Vagina (tissue), 2 donors: ENCODE data around the gene FAM9A. TPM values are rescaled to one million over a fixed set of nuclear protein-coding genes. Genes with fewer than 3 reads are reported as not detected.
A peak's percentile ranks its signal among the peaks of the same experiment; 100 is the strongest.

Experiments
- DNase-seq, 2 donors: peaks; one replicate each; pipeline ENCODE4 v3.0.0-alpha.2; 2017; ENCODE audit errors: extremely low spot score in 2 of 2
- H3K27ac ChIP-seq: fragments of 200-600 bp; sonication (generic); one replicate; pipeline ENCODE4 v1.5.1; 2019
- H3K27me3 ChIP-seq: fragments of 200-600 bp; sonication (generic); one replicate; pipeline ENCODE4 v1.5.1; 2019
- H3K36me3 ChIP-seq, 2 donors: fragments of 200-600 bp; sonication (generic); one replicate each; pipeline ENCODE4 v1.5.1; 2017 to 2019
- H3K4me1 ChIP-seq: fragments of 200-600 bp; sonication (generic); one replicate; pipeline ENCODE4 v1.5.1; 2019
- H3K4me3 ChIP-seq, 2 donors: fragments of 200-600 bp; sonication (generic); 1 replicate in 1 of 2; 2 replicates in 1 of 2; pipeline ENCODE4 v1.5.1; 2016 to 2019
- H3K9me3 ChIP-seq: fragments of 200-600 bp; sonication (generic); one replicate; pipeline ENCODE4 v1.5.1; 2019
- CTCF ChIP-seq, 3 experiments: fragments of 450-650 bp in 2 of 3; fragments of 200-600 bp in 1 of 3; sonication (generic) in 1 of 3; IDR thresholded peaks; one replicate each; pipeline ENCODE4 v1.5.1; 2017 to 2019; ENCODE audit warnings: antibody characterized with exemption in 3 of 3, mild to moderate bottlenecking in 2 of 3, moderate library complexity in 2 of 3
- POLR2A ChIP-seq, 2 donors: fragments of 450-650 bp; IDR thresholded peaks; one replicate each; pipeline ENCODE4 v1.6.1; 2017; ENCODE audit warnings: antibody characterized with exemption in 2 of 2, mild to moderate bottlenecking in 2 of 2, moderate library complexity in 2 of 2
- POLR2AphosphoS5 ChIP-seq, 2 donors: sonication (generic); formaldehyde crosslinking; IDR thresholded peaks; one replicate each; pipeline ENCODE4 v1.9.0; 2017; ENCODE audit warnings: antibody characterized with exemption in 2 of 2, mild to moderate bottlenecking in 2 of 2, low read depth in 1 of 2; ENCODE audit not compliant: insufficient read depth in 1 of 2
- intact Hi-C: fragments of 100-400 bp; cut with DNase I; formaldehyde crosslinking; loops from one replicate; pipeline ENCODE4 v1.15.1; 2023
- total RNA-seq: library from RNA; depleted of rRNA; stranded (reverse); fragments of >200 nt; gene quantifications from one replicate; pipeline ENCODE4 v1.2.3, GENCODE V29; 2016

Gene FAM9A
- total RNA-seq, 1 donor from 2014 or later = not detected

- no peaks in the 10 kb centered on the region for H3K27me3 ChIP-seq
- H3K4me3 ChIP-seq = no peak overlapping the region
These were observed 22.5 kb upstream of the FAM9A start for GRCh38 chrX:8823698-8824097.

GRCh38 chrX:8822002-8822401 is 20.8 kb upstream of the FAM9A start:
- DNase-seq = no peak
- Histone ChIP-seq H3K4me1 (no peaks in the 10 kb centered on the region), H3K27me3 (no peaks in the 10 kb centered on the region), H3K9me3 (no peaks in the 10 kb centered on the region), H3K4me3 (no peak overlapping the region), H3K36me3 (no peaks in the 10 kb centered on the region), H3K27ac (no peak overlapping the region)
- TF ChIP-seq POLR2AphosphoS5 (IDR thresholded peaks at IDR 0.05; ENCODE audit: insufficient read depth in 1 of 2, low read depth in 1 of 2) (no peak), CTCF (IDR thresholded peaks at IDR 0.05) (no peak), POLR2A (IDR thresholded peaks at IDR 0.05) (no peak)
- intact Hi-C loops = no loop called here

More at GRCh38 chrX:8823698-8824097, 22.5 kb upstream of the FAM9A start:
- intact Hi-C loops = no loop called here
- no peaks in the 10 kb centered on the region for H3K4me1 ChIP-seq
- no peaks in the 10 kb centered on the region for H3K9me3 ChIP-seq
- H3K36me3 ChIP-seq = no peaks in the 10 kb centered on the region
- no peak overlapping the region for H3K27ac ChIP-seq
- TF ChIP-seq CTCF (IDR thresholded peaks at IDR 0.05) (no peak), POLR2AphosphoS5 (IDR thresholded peaks at IDR 0.05; ENCODE audit: insufficient read depth in 1 of 2, low read depth in 1 of 2) (no peak), POLR2A (IDR thresholded peaks at IDR 0.05) (no peak)
- DNase-seq = no peak

- no peak overlapping the region for H3K4me3 ChIP-seq
- DNase-seq = no peak
- intact Hi-C loops = no loop called here
- H3K27me3 ChIP-seq = no peaks in the 10 kb centered on the region
- H3K27ac ChIP-seq = no peak overlapping the region
- H3K4me1 ChIP-seq = no peaks in the 10 kb centered on the region
- no peaks in the 10 kb centered on the region for H3K9me3 ChIP-seq
- TF ChIP-seq POLR2A (IDR thresholded peaks at IDR 0.05) (no peak), CTCF (IDR thresholded peaks at IDR 0.05) (no peak), POLR2AphosphoS5 (IDR thresholded peaks at IDR 0.05; ENCODE audit: insufficient read depth in 1 of 2, low read depth in 1 of 2) (no peak)
- H3K36me3 ChIP-seq = no peaks in the 10 kb centered on the region
These were observed 19.8 kb upstream of the FAM9A start for GRCh38 chrX:8820910-8821527.

- intact Hi-C loops = no loop called here
- TF ChIP-seq POLR2A (IDR thresholded peaks at IDR 0.05) (no peak), CTCF (IDR thresholded peaks at IDR 0.05) (peak; percentile 24 to 62 (median 45))
- no peak overlapping the region for H3K4me3 ChIP-seq
- H3K36me3 ChIP-seq = no peaks in the 10 kb centered on the region
- no peak for DNase-seq
- no peak overlapping the region for H3K27ac ChIP-seq
- H3K4me1 ChIP-seq = no peaks in the 10 kb centered on the region
- H3K27me3 ChIP-seq = no peaks in the 10 kb centered on the region
- no peaks in the 10 kb centered on the region for H3K9me3 ChIP-seq
These were observed 14.4 kb upstream of the FAM9A start for GRCh38 chrX:8815460-8816065.

GRCh38 chrX:8813036-8813435 is 11.9 kb upstream of the FAM9A start:
- H3K27me3 ChIP-seq = no peaks in the 10 kb centered on the region
- H3K36me3 ChIP-seq = no peaks in the 10 kb centered on the region
- H3K27ac ChIP-seq = no peak overlapping the region
- no peak overlapping the region for H3K4me3 ChIP-seq
- intact Hi-C loops = no loop called here
- DNase-seq = no peak
- no peaks in the 10 kb centered on the region for H3K4me1 ChIP-seq
- TF ChIP-seq CTCF (IDR thresholded peaks at IDR 0.05) (no peak), POLR2AphosphoS5 (IDR thresholded peaks at IDR 0.05; ENCODE audit: insufficient read depth in 1 of 2, low read depth in 1 of 2) (no peak), POLR2A (IDR thresholded peaks at IDR 0.05) (no peak)
- H3K9me3 ChIP-seq = no peaks in the 10 kb centered on the region
